Measurements from ENCODE around the gene TTLL1.

GRCh38 chr22:43006016-43006505 lies 83.1 kb downstream of the TTLL1 start:
- TF ChIP-seq CTCF (IDR thresholded peaks at IDR 0.05; ENCODE audit: low read length) (no peak), EZH2 (IDR thresholded peaks at IDR 0.05; ENCODE audit: borderline replicate concordance, low read length) (no peak)

Data from OCI-LY1 (cell line).